ENCODE results near the gene CYP2W1. TPM values are rescaled to one million over a fixed set of nuclear protein-coding genes. Genes with fewer than 3 reads are reported as not detected.

CYP2W1 gene
- total RNA-seq, 1 experiment from 2014 or later: not detected

- H3K4me3 Mint-ChIP-seq: no peak overlapping the region
- no peaks in the 10 kb centered on the region for H3K4me1 Mint-ChIP-seq
- H3K27me3 Mint-ChIP-seq (ENCODE audit: low read depth): no peaks in the 10 kb centered on the region
- peaks cover 11% of the 10 kb centered on the region; the same call in 1 of the 2 replicates for H3K36me3 Mint-ChIP-seq
- H3K27ac Mint-ChIP-seq: no peak overlapping the region
- ChIA-PET CTCF (interaction anchor here (0.5 to 3.0 kb wide), 4 partner anchors 19 to 76 kb away, joined by 3 to 18 read pairs (median 6); partner anchors contain the start of gene GPER1), POLR2A (interaction anchor here (1.2 kb wide), 1 partner anchor 16 kb away, joined by 3 read pairs; no protein-coding TSS in a partner anchor)
- H3K9me3 Mint-ChIP-seq: no peaks in the 10 kb centered on the region
- no peak for DNase-seq (ENCODE audit: low spot score)
- no peak for TF ChIP-seq FOXP1 (CRISPR knock-in tag; IDR thresholded peaks at IDR 0.05; ENCODE audit: borderline replicate concordance)
- no peak for TF ChIP-seq E2F4 (CRISPR knock-in tag; IDR thresholded peaks at IDR 0.05; ENCODE audit: borderline replicate concordance, low read depth)
- no peak for TF ChIP-seq EMX1 (CRISPR knock-in tag; IDR thresholded peaks at IDR 0.05)
- no peak for ATAC-seq
Measured at GRCh38 chr7:1012004-1012715, 29.2 kb downstream of the CYP2W1 start.

GRCh38 chr7:1012716-1013095 is 29.7 kb downstream of the CYP2W1 start:
- Mint-ChIP-seq H3K4me3 (no peak overlapping the region), H3K4me1 (no peaks in the 10 kb centered on the region), H3K36me3 (peaks cover 11% of the 10 kb centered on the region; the same call in 1 of the 2 replicates), H3K27ac (no peak overlapping the region), H3K27me3 (ENCODE audit: low read depth) (no peaks in the 10 kb centered on the region), H3K9me3 (no peaks in the 10 kb centered on the region)
- no peak for DNase-seq (ENCODE audit: low spot score)
- CTCF ChIA-PET: interaction anchor here (0.5 to 3.0 kb wide), 4 partner anchors 19 to 75 kb away, joined by 3 to 18 read pairs (median 6); partner anchors contain the start of gene GPER1
- no peak for ATAC-seq
- POLR2A ChIA-PET: interaction anchor here (1.2 kb wide), 1 partner anchor 15 kb away, joined by 3 read pairs; no protein-coding TSS in a partner anchor
- TF ChIP-seq PREB (CRISPR knock-in tag; IDR thresholded peaks at IDR 0.05; ENCODE audit: borderline replicate concordance): no peak
- TF ChIP-seq TEAD1 (CRISPR knock-in tag; IDR thresholded peaks at IDR 0.05): no peak
- no peak for TF ChIP-seq ZNF416 (CRISPR knock-in tag; IDR thresholded peaks at IDR 0.05)
- no peak for TF ChIP-seq GABPB1 (CRISPR knock-in tag; IDR thresholded peaks at IDR 0.05)
- no peak for TF ChIP-seq FOXJ3 (CRISPR knock-in tag; IDR thresholded peaks at IDR 0.05; ENCODE audit: borderline replicate concordance)

GRCh38 chr7:1013581-1013980 is 30.6 kb downstream of the CYP2W1 start:
- ChIA-PET CTCF (interaction anchor here (1.1 to 3.0 kb wide), 2 partner anchors 16 to 20 kb away, joined by 4 to 18 read pairs; no protein-coding TSS in a partner anchor), POLR2A (no interaction called here)
- peaks cover 10% of the 10 kb centered on the region; the same call in 1 of the 2 replicates for H3K36me3 Mint-ChIP-seq
- DNase-seq (ENCODE audit: low spot score) (no peak), ATAC-seq (no peak)
- no peaks in the 10 kb centered on the region for H3K27me3 Mint-ChIP-seq (ENCODE audit: low read depth)
- H3K4me1 Mint-ChIP-seq: no peaks in the 10 kb centered on the region
- no peaks in the 10 kb centered on the region for H3K9me3 Mint-ChIP-seq
- no peak overlapping the region for H3K4me3 Mint-ChIP-seq
- peak overlapping the region; percentile 55 for H3K27ac Mint-ChIP-seq
- no peak for TF ChIP-seq CBFB (CRISPR knock-in tag; IDR thresholded peaks at IDR 0.05; ENCODE audit: low read depth)
- no peak for TF ChIP-seq JUN (CRISPR knock-in tag; IDR thresholded peaks at IDR 0.05)

- DNase-seq (ENCODE audit: low spot score) (no peak), ATAC-seq (no peak)
- H3K36me3 Mint-ChIP-seq: peaks cover 3% of the 10 kb centered on the region; the same call in 1 of the 2 replicates
- no peaks in the 10 kb centered on the region for H3K9me3 Mint-ChIP-seq
- CTCF ChIA-PET: interaction anchor here (1.1 to 3.0 kb wide), 2 partner anchors 17 to 21 kb away, joined by 4 to 18 read pairs; no protein-coding TSS in a partner anchor
- no peak overlapping the region for H3K4me3 Mint-ChIP-seq
- POLR2A ChIA-PET: no interaction called here
- H3K27me3 Mint-ChIP-seq (ENCODE audit: low read depth): no peaks in the 10 kb centered on the region
- no peak overlapping the region for H3K27ac Mint-ChIP-seq
- H3K4me1 Mint-ChIP-seq: no peaks in the 10 kb centered on the region
- TF ChIP-seq NFYB (CRISPR knock-in tag; conservative IDR thresholded peaks at IDR 0.05; ENCODE audit: low read depth): no peak
- TF ChIP-seq PRRX2 (CRISPR knock-in tag; IDR thresholded peaks at IDR 0.05): no peak
- no peak for TF ChIP-seq ZNF423 (CRISPR knock-in tag; IDR thresholded peaks at IDR 0.05)
- TF ChIP-seq ELF4 (CRISPR knock-in tag; IDR thresholded peaks at IDR 0.05; ENCODE audit: low read depth): no peak
- TF ChIP-seq NR1H2 (CRISPR knock-in tag; IDR thresholded peaks at IDR 0.05): no peak
- TF ChIP-seq CREM (CRISPR knock-in tag; IDR thresholded peaks at IDR 0.05): no peak
- no peak for TF ChIP-seq PREB (CRISPR knock-in tag; IDR thresholded peaks at IDR 0.05; ENCODE audit: borderline replicate concordance)
- no peak for TF ChIP-seq SMAD4 (CRISPR knock-in tag; IDR thresholded peaks at IDR 0.05)
- TF ChIP-seq CTCF (IDR thresholded peaks at IDR 0.05): no peak
- TF ChIP-seq PRDM15 (CRISPR knock-in tag; IDR thresholded peaks at IDR 0.05): no peak
Measured at GRCh38 chr7:1014681-1015080, 31.7 kb downstream of the CYP2W1 start.
